GM04504 (cell line): ENCODE measurements around the gene FAM120A.
"Not testable (repeated sequence)": the region's sequence is repeated elsewhere in the genome, so short reads cannot be mapped to it uniquely, and the experiment has no call there.

Source experiments
- DNase-seq: peaks from one replicate; pipeline ENCODE4 v3.0.0-alpha.2; 2012; ENCODE audit warnings: low read depth

FAM120A gene

DNA sequence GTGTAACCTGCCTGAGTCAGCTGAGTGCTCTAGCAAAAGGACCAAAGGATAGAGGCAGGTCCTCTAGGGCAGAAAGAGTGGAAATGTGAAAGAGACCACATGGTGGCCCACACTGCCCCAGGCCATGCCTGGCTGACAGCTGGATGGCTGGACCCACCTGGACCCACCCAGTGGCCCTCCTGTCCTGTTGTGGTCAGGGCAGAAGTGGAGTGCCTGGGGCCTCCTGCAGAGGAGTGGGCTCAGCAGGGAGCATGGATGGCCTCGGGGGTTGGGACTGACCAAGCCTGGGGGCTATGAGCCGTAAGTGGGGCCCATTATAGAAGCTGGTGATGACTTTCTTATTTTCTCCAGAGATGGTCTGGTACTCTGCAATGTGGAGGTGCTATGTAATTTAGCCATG is 57.6 kb downstream of the FAM120A start:
- no peak for DNase-seq

DNA sequence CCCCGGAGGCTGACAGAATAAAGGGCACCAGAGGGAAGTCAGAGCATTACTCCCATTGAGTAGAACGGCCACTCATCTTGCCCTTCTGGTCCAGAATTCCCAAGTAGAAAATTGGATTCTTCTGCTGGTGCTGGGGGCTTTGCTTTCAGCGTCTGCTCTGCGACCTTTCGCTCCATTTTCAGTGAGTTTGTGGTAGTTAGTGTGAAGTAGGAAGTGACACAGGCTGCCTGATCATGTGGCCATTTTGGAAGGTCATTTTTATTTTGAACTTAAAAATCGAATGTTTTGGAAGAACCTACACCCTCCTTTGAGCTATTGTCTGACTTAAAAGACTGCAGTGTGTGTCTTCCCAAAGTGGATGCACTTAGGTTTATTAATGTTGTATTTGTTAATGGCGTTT is 58.6 kb downstream of the FAM120A start:
- DNase-seq, result no peak

DNA sequence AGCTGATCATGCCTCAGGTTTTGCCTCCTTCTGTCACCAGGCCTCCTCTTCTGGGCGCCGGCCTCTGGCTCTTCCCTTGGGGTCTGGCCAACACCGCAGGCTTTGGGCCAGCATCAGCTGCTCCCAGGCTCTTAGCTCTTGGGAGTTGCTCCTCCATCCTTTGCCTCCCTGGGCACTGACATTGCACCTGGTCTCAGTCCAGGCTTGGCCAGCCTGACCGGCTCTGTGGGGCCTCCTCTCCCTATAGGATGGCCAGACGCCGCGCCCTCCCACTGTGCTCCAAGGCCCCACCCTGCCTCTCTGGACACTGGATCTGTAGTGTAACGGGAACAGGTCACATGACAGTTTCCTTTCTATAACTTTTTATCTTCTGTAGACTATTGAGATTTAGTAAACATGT is 59.7 kb downstream of the FAM120A start:
- not testable (repeated sequence) for DNase-seq

DNA sequence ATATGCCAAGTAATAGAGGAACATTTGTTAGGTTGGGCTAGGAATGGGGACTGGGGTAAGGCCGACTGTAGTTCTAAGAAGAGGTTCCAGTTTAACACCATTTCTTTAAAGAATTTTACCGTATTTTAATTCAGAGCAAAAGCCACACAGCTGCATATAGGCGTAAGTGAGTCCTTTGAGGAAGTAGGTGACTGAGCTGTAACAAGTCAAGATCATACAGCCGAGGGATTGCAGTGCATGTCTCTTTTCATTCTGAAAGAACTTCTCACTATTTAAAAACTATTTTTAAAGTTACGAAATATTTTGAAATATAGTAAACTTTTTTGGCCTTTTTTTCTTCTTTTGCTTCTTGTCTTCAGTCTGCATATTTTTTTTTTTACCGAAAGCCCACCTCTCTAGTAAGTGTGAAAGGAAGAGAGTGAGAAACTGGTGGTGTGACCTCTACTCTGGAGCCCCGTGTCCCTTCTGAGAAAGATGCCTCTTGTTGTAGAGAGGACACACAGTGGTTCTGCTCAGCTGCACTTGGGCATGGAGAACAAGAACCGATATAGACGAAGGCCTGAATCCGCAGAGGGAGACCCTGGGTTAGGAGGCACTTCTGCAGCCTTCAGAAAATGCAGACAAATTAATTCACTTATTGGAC is 60.8 kb downstream of the FAM120A start:
- DNase-seq, result not testable (repeated sequence)

DNA sequence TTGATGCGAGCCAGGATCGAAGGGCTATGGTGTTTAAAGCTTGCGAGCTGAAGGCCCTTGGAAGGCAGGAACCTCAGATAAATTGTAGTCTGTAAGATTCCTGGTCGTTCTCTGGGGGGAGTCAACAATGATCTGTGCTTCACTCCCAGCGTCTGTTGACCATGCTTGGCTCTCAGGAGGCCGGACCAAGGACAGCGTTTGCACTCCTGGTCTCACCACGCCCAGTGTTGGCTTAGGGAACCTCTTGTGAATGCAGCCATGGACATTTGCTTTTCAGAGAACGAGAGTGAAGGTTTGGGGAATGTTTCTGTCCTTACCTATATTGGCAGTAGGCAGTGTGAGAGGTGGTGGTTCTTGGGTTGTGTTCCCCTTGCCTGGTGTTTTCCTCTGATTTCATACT is 62.1 kb downstream of the FAM120A start:
- DNase-seq, result no peak

DNA sequence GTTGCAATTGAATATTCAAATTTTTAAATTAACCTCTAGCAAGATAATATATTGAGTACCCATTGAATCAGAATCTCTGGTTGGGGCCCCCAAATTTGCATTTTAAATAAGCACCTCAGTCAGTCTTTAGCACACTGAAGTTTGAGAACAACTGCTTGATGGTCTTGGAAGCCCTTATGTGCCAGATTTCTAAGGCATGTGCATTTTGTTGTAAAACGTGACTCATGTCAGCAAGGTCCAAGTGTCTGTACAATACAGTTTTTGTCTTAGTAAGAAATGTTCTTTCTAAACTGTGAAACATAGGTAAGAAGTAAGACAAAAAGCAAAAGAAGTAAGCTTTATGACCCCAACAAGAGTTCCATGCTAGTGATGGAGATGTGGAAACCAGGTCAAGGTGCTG is 65.8 kb downstream of the FAM120A start:
- no peak for DNase-seq

DNA sequence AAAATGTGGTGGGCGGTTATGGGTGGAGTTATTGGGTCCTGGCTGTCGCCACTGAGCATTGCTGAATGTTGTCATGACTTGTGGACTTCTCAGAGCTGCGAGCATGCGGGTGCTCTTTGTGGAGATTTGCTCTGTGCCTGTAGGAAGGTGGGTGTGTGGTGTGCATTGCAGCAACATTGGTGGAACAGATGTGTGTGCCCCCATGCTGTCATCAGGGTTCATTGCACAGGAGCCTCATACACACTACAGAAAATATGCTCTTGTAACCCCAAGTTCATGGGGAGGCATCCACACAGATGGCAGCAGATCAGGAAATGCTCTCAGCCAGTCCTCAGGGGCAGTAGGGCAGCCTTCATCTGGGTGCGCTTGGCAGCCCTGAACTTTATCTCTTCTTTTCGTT is 69.0 kb downstream of the FAM120A start:
- DNase-seq, result no peak

DNA sequence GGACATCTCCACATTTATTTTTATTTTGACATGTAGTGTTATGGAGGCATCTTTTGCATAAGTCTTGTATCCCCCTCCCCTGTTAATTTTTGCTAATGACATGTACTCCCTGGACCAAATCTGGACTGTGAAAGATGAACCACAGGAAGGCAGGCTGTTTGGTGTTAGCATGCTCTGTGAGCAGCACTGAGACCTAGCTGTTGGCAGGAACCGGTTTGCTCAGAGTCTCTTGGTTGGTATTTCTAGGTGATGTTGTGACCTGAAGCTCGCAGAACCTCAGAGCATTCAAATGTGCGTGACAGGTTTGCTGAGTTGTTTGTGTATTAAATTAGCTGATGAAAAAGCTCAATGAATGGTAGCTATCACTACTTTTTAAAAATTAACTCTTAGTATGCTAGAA is 71.3 kb downstream of the FAM120A start:
- no peak for DNase-seq

DNA sequence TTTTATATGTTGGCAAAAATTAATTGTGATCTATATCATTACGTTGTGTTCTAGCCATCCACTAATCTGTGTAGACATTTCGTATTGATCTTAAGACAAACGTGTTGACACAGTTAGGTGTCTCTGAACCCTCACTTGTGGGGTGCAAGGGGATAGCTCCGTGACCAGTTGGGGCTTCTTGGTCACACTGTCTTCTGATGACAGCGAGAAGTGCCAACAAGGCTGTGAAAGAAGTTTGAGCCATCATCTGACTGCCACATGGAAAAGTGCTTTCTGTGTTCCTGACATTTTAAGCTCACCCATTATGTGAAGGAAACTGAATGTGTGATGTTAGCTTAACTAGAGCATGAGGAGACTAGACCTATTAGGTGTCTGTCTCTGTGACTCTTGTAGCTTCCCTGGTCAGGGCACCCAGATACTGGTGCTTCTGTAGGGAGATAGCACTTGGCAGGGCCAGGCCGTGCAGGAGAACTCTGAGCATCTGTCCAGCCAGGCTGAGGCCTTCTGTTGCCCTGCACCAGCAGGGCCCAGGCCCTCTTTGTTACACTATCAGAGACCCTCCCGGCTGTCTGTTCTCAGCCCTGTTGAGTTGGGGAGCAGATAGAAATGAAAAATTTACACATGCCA is 72.1 kb downstream of the FAM120A start:
- no peak for DNase-seq

DNA sequence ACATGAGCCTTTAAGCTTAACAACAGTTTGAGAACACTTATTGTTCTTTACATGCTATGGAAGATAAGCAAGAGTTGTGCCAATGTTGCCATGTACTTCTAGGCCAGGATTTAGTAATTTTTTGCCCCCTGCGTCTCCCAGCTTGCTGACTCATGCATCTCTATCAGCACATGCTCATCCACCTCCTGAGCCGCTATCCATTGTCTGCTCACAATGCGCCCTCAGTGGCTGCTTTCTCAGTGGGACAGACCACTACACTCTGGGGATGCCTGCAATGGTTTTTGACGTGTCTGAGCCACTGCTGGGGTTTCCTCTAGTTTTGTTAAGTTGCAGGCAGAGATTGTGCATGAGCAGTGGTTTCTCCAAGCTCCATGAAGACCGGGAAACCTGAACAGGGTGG is 74.0 kb downstream of the FAM120A start:
- no peak for DNase-seq

DNA sequence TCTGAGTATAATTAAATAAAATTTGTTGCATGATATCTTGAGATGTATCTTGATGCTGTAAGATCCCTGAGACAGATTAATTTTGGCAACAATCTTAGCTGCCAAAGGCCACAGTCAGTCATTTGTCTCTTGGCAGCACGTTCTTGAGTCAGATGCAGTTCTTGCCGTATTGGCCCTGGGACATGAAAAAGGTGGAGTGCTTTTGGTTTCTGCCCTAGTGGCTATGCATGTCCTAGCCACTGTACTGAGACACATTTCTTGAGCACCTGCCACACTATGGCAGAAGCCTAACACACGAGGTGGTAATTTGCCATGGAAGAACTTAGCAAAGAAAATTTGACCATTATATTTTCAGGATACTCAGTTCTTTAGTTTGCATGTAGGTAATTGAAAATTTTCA is 79.9 kb downstream of the FAM120A start:
- no peak for DNase-seq

DNA sequence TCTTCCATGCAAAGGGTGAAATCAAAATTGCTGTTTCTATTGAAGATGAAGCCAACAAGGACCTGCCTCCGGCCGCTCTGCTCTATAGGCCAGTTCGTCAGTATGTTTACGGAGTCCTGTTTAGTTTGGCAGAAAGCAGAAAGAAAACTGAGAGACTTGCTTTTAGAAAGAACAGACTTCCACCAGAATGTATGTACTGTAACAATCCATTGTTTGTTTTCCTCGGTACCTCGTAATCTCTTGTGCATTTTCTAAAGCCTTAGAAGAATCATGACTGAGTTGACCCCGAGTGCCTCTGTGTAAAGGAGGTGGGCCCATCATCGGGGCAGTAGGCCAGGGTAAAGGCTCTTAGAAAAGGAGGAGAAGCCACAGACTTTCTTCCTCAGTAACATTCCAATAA is 80.7 kb downstream of the FAM120A start:
- no peak for DNase-seq

DNA sequence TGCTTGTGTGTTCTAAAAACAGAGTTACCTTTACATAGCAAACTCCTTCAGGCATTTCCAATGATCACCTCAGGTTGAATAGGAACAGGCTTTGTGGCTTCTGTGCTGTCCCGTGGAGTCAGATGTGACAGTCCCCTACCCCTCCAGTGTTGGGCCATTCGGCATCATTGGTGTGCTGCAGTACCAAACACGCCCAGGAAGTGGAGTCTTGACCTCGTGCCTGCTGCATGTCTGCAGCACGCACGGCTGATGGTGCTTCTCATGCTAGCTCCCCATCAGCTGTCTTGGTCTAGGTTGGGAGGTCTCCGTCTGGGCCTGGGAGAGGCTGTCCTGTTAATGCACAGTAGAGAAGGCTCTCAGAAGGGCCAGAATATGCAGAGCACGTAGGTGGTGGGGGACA is 82.4 kb downstream of the FAM120A start:
- DNase-seq, result no peak

DNA sequence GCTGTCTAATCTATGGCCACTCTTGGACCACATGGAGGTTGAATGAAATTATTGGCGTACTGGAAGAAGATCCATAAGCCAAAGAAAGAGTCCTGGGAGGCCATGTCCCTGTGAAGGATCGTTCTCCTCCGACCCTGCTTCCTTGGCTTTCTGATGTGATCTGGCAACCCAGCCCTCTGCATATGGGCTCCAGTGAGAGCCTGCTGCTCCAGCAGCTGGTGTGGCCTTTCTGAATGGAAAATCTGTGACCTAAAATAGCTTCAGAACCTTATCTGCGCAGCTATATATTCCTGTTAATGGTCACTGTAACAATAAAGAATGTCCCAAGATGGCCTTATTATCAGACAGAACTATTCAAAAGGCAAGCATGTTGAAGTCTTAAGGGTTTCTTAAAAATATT is 84.7 kb downstream of the FAM120A start:
- no peak for DNase-seq

DNA sequence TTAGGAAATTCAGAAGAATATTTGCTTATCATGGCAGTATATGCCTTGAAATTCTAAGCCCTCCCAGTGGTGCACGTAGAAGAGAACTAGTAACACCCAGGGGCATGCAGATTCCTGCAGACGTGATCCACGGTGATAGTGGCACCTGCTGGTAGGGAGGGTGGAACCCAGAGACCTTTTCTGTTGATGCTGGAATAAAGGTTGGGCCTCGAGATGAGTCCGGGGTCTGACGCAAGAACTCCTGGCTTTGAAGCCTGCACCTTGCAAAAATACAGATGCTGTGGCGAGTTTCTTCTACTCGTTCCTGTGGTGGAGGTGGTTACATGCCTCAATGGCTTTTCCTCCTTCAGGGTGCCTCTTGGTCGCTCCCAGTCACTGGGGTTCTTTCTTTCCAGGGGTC is 85.4 kb downstream of the FAM120A start:
- DNase-seq, result no peak

DNA sequence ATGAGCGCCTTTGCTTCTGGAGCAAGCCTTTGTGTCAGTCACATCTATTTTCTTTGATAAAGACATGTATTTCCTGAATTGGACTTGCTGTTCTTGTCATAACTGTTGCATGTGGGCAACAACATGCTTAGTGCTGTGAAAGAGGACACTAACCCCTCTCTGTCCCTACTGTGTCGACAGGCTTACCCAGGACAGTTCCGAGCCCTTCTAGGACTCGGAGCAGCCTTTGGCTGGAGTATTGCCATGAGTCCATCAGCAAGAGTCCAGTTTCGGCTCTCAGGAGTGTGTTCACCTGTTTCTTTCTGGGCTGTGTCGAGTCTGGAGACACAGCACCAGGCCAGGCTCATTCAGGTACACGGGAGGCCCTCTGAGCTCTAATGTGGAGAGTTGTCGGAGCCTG is 88.8 kb downstream of the FAM120A start:
- no peak for DNase-seq

DNA sequence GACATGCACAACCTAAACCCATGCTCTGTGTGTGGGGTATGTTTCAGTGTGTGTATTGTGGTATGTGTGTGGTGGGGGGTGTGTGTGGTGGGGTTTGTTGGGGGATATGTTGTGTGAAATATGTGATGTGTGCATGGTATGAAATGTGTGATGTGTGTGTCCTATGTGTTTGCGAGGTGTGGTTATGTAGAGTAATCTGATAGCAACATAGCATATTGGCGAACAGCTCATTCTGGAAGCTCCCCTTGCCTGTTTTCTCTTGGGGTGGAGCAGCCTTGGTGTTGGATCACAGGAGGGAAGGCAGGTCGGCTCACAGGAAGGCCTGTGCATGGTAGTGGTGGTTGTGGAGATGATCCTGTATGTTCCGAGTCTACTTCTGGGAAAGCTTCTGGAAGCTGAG is 89.5 kb downstream of the FAM120A start:
- no peak for DNase-seq

DNA sequence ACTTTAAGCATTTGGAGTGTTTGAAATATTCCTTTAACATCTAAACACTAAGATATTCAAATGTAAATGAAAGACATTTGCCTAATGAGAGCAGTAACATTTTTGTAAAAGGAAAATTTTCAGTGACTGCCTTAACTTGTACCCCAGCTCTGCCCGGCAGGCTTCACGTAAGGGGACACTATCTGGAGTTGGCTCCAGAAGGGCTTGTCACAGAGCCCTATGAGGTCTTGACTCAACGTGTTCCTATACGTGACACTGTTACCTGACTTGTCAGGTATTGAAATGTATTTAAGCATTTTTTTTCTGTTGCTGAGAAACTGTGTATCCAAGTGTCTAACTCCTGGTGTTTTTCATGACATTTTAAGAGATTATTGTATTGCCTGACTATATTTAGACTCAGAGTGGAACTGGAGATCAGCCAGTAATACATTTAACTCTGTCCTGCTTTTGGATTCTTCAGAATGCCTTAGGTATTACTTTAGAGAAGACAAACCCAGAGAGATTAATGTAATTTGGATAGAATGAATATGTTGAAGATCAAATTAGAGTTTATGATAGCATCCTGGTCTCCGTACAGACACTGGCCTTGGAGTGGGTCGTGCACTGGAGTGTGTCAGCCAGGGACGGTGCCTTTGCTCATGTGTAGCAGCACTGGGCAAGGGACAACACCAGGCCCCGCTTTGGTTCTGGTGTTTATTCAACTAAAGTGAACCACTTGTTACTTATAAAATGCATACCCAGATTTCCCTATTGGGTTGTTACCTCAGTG is 90.3 kb downstream of the FAM120A start:
- no peak for DNase-seq

DNA sequence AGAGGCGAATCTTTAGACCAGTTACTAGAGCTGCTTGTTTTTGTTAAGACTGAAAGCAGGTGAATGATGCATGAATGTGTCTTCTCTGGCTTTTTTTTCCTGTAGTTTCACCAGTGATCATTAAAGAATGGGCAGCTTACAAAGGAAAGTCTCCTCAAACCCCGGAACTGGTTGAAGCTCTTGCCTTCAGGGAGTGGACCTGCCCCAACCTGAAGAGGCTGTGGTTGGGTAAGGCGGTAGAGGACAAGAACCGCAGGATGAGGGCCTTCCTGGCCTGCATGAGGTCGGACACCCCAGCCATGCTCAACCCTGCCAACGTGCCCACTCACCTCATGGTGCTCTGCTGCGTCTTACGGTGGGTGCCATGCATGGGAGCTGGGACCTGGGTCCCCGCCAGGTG is 91.6 kb downstream of the FAM120A start:
- no peak for DNase-seq

DNA sequence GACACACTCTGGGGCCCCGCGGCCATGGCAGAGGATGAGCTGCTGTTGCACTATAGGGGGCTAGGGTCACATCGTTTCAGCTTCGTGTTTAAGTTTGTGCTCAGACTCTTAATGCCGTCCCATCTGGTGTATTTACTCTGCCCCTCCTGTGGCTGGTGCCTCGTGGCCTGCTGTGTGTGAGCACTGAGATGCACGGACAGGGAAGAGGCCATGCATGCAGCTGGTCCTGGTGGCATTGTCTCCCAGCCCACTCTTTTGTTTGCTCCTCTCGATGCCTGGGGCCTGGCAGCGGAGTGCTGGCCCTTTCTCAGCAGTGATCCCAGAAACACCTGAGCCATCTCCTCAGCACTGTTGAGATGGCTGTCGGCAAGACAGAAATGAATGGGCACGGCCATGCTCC is 94.9 kb downstream of the FAM120A start:
- DNase-seq, result no peak

DNA sequence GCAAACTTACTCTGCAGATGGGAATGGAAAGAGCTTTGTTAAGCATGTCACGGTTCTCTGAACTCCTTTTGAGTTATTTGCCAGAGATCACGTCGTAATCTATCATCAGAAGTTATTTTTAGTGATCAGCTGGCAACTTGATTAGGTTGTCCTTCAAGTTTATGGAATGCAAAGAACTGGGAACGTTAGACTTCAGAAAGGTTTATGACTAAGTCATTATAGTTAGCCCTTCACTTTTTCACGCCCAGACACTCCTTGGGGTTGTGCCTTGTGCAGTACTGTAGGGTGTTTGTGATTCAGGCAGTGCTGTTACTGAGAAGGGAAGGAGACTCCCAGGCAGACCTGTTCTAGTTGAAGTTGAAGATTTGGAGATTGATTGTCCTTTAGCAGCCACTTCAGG is 98.1 kb downstream of the FAM120A start:
- no peak for DNase-seq

DNA sequence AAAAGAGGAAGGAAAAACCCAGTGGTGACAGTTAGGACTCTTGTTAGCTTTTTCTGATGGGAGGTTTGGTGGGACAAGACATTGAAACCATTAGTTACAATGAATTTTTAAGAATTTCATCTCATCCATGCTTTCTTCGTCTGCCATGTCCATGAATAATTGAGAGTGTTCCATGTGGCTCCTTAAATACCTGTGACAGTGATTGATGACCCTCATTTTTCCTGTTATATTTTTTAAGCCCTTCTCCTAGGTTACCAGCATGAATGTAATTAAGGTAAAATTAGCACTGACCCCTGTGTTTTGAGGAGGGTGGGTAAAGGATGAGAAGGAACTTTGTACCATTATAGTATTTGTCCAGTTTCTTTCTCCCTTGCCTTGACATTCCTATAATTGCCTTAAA is 101.4 kb downstream of the FAM120A start:
- no peak for DNase-seq

DNA sequence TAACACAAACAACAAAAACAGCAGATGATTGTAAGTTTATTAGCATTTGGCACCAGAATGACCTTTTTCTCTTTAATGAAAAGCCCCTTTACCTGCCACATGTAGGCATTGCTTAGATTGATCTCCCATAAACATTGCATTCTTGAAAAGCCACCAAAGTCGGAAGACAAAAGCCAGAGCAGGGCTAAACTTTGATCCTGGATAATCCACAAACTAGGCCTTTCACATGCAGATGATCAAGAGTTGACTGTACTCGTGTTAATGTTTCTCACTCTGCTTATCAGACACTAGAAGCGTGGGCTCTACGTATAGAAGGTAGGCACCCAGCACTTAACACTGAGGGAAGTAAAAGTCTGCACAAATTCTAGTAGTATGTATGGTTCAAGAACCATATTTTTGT is 103.9 kb downstream of the FAM120A start:
- no peak for DNase-seq
